SK-N-SH treated with all-trans-retinoic acid at 6 μM for 48 hours (cell line): ENCODE data around the gene PSMF1.
A peak's percentile ranks its signal among the peaks of the same experiment; 100 is the strongest.

Experiments
- ATAC-seq: fragments of 200-7000 bp; cut with Tn5 transposase; 3 replicates; pipeline ENCODE4 v1.9.1; 2020; ENCODE audit warnings: mild to moderate bottlenecking, moderate library complexity
- ARNTL ChIP-seq: fragments of 450-650 bp; formaldehyde crosslinking; IDR thresholded peaks from 2 replicates; pipeline ENCODE4 v1.5.0; 2020; ENCODE audit warnings: low read depth, mild to moderate bottlenecking, moderate library complexity, borderline replicate concordance
- BACH2 ChIP-seq: fragments of 250-450 bp; sonication (Bioruptor Pico); IDR thresholded peaks from 2 replicates; pipeline ENCODE4 v1.9.0; 2021; ENCODE audit warnings: mild to moderate bottlenecking, borderline replicate concordance
- CREB5 ChIP-seq: fragments of 250-450 bp; sonication (Bioruptor Pico); IDR thresholded peaks from 2 replicates; pipeline ENCODE4 v1.5.1; 2020; ENCODE audit warnings: low read depth, mild to moderate bottlenecking, moderate library complexity
- CSDC2 ChIP-seq: fragments of 250-450 bp; sonication (Bioruptor Pico); IDR thresholded peaks from 2 replicates; pipeline ENCODE4 v1.5.0; 2020; ENCODE audit warnings: mild to moderate bottlenecking, moderate library complexity
- CSRNP3 ChIP-seq: fragments of 250-450 bp; sonication (Bioruptor Pico); IDR thresholded peaks from 2 replicates; pipeline ENCODE4 v1.5.1; 2021; ENCODE audit warnings: mild to moderate bottlenecking, moderate library complexity
- ESRRG ChIP-seq: fragments of 250-450 bp; sonication (Bioruptor Pico); IDR thresholded peaks from 2 replicates; pipeline ENCODE4 v1.6.1; 2021; ENCODE audit warnings: mild to moderate bottlenecking
- GLIS3 ChIP-seq: fragments of 250-450 bp; sonication (Bioruptor Pico); IDR thresholded peaks from 2 replicates; pipeline ENCODE4 v1.5.0; 2020; ENCODE audit warnings: mild to moderate bottlenecking, moderate library complexity
- ISL1 ChIP-seq: fragments of 250-450 bp; sonication (Bioruptor Pico); IDR thresholded peaks from 2 replicates; pipeline ENCODE4 v2.1.2; 2022; ENCODE audit warnings: mild to moderate bottlenecking, moderate library complexity
- OSR1 ChIP-seq: fragments of 250-450 bp; sonication (Bioruptor Pico); IDR thresholded peaks from 2 replicates; pipeline ENCODE4 v1.8.0; 2022; ENCODE audit warnings: moderate library complexity, mild to moderate bottlenecking, inconsistent platforms
- POU6F1 ChIP-seq: fragments of 250-450 bp; sonication (Bioruptor Pico); IDR thresholded peaks from 2 replicates; pipeline ENCODE4 v1.8.0; 2021; ENCODE audit warnings: low read depth, mild to moderate bottlenecking, moderate library complexity, borderline replicate concordance
- PPARA ChIP-seq: fragments of 250-450 bp; sonication (Bioruptor Pico); IDR thresholded peaks from 2 replicates; pipeline ENCODE4 v1.5.0; 2020; ENCODE audit warnings: mild to moderate bottlenecking, borderline replicate concordance
- RARB ChIP-seq: fragments of 250-450 bp; sonication (Bioruptor Pico); IDR thresholded peaks from 2 replicates; pipeline ENCODE4 v1.8.0; 2021; ENCODE audit warnings: mild to moderate bottlenecking, moderate library complexity
- SNAI2 ChIP-seq: fragments of 250-450 bp; sonication (Bioruptor Pico); IDR thresholded peaks from 2 replicates; pipeline ENCODE4 v1.5.0; 2020; ENCODE audit warnings: mild to moderate bottlenecking, moderate library complexity
- TCF4 ChIP-seq: fragments of 250-450 bp; sonication (Bioruptor Pico); IDR thresholded peaks from 2 replicates; pipeline ENCODE4 v1.8.0; 2021; ENCODE audit warnings: mild to moderate bottlenecking, moderate library complexity, borderline replicate concordance
- TOX ChIP-seq: fragments of 250-450 bp; sonication (Bioruptor Pico); IDR thresholded peaks from 2 replicates; pipeline ENCODE4 v1.8.0; 2021; ENCODE audit warnings: mild to moderate bottlenecking, moderate library complexity, borderline replicate concordance
- TSHZ2 ChIP-seq: fragments of 250-450 bp; sonication (Bioruptor Pico); IDR thresholded peaks from 2 replicates; pipeline ENCODE4 v1.5.0; 2020; ENCODE audit warnings: mild to moderate bottlenecking, moderate library complexity
- ZC3H10 ChIP-seq: fragments of 250-450 bp; sonication (Bioruptor Pico); IDR thresholded peaks from 2 replicates; pipeline ENCODE4 v1.5.1; 2021; ENCODE audit warnings: mild to moderate bottlenecking, moderate library complexity
- ZFP3 ChIP-seq: fragments of 250-450 bp; sonication (Bioruptor Pico); IDR thresholded peaks from 2 replicates; pipeline ENCODE4 v1.5.0; 2020; ENCODE audit warnings: mild to moderate bottlenecking, moderate library complexity
- ZFP30 ChIP-seq: fragments of 450-650 bp; formaldehyde crosslinking; IDR thresholded peaks from 2 replicates; pipeline ENCODE4 v1.5.0; 2022; ENCODE audit warnings: mild to moderate bottlenecking, moderate library complexity
- ZNF565 ChIP-seq: fragments of 450-650 bp; formaldehyde crosslinking; conservative IDR thresholded peaks from 2 replicates; pipeline ENCODE4 v1.5.0; 2020; ENCODE audit warnings: low read depth, mild to moderate bottlenecking, moderate library complexity
- ZNF70 ChIP-seq: fragments of 450-650 bp; formaldehyde crosslinking; IDR thresholded peaks from 2 replicates; pipeline ENCODE4 v1.5.0; 2020; ENCODE audit warnings: mild to moderate bottlenecking, moderate library complexity

PSMF1 gene

GRCh38 chr20:1206366-1207148 lies 88.2 kb downstream of the PSMF1 start (continued):
- TF ChIP-seq ZFP3 (CRISPR knock-in tag) (no peak), ZNF565 (CRISPR knock-in tag) (no peak), ESRRG (CRISPR knock-in tag) (no peak)

GRCh38 chr20:1207293-1207878 lies 89.0 kb downstream of the PSMF1 start:
- no peak for ATAC-seq
- TF ChIP-seq CSRNP3 (CRISPR knock-in tag) (no peak), SNAI2 (no peak), TSHZ2 (CRISPR knock-in tag) (no peak), BACH2 (CRISPR knock-in tag) (no peak), GLIS3 (no peak), CSDC2 (CRISPR knock-in tag) (no peak), ZNF565 (CRISPR knock-in tag) (no peak), RARB (CRISPR knock-in tag) (no peak), ESRRG (CRISPR knock-in tag) (no peak), POU6F1 (CRISPR knock-in tag) (no peak), ZC3H10 (CRISPR knock-in tag) (no peak), ISL1 (CRISPR knock-in tag) (no peak), PPARA (CRISPR knock-in tag) (no peak), ZFP3 (CRISPR knock-in tag) (no peak), TCF4 (CRISPR knock-in tag) (no peak), CREB5 (CRISPR knock-in tag) (no peak), ZFP30 (no peak), OSR1 (CRISPR knock-in tag) (no peak)

- ATAC-seq = peak; percentile 51; the same call in 2 of the 3 replicates
- TF ChIP-seq ZNF70 (no peak), ZFP3 (CRISPR knock-in tag) (no peak), ISL1 (CRISPR knock-in tag) (no peak), GLIS3 (no peak), TOX (CRISPR knock-in tag) (no peak), PPARA (CRISPR knock-in tag) (no peak), POU6F1 (CRISPR knock-in tag) (no peak), TCF4 (CRISPR knock-in tag) (no peak), ZC3H10 (CRISPR knock-in tag) (no peak), TSHZ2 (CRISPR knock-in tag) (no peak), ZNF565 (CRISPR knock-in tag) (no peak), CSDC2 (CRISPR knock-in tag) (no peak), SNAI2 (no peak), ARNTL (CRISPR knock-in tag) (no peak)
Measured at GRCh38 chr20:1209447-1210387, 91.3 kb downstream of the PSMF1 start.
